NCI-H2029 treated with DMSO at 0.1 percent for 48 hours (cell line): Measurements from ENCODE around the gene PIWIL4.
"Not testable (repeated sequence)": the region's sequence is repeated elsewhere in the genome, so short reads cannot be mapped to it uniquely, and the experiment has no call there.

Experiments used
- DNase-seq: peaks from one replicate; lab custom pipeline; 2025; lab: John Stamatoyannopoulos, UW

Gene PIWIL4

DNA sequence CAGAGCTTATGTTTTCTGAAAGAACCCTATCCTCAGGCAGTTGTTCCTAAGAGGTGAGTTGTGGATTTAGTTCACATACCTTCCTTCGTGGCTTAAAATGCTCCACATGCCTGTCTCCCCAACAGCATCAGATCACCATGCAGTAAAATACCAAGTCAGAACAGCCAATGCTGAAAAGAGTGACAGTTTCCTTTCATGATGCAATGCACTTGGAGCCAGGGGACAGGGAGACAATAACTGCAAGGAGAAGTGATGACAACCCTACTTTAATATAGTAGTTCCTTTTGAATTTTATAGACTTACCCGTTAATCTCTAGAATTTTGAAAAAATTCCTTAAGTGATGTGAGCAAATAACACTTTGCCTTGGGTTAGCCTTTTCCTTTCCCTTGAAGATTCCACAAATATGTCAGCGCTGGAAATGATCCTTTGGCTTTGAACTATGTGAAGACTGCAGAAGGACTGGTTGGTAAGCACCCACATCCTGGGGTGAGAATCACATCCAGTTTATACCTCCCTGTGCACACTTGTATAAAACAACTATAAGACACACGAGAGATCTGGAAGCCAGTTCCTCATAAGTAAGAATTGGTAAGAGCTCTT, 71.2 kb downstream of the PIWIL4 start:
- no peak for DNase-seq

DNA sequence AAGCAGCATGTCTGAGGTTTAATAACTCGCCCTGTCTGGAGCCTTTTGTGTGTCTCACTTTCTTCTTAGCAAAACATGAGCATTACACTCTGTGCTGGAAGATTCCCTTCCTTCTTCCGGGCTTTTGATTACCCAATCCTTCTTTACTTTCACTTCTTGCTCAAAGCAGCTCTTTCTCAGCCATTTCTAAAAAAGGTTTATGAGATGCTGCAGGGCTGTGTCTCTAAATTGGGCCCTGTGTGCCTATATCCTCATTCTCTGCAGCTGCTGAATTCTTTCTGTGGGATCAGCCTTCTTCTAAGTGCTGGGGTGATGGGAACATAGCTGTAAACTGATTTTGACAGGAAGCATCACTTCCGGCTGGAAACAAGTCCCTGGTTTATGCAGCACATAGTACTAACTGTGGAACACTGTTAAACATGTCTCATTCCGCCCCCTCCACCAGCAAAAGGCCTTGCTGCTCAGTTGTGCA, 71.8 kb downstream of the PIWIL4 start:
- DNase-seq: no peak

DNA sequence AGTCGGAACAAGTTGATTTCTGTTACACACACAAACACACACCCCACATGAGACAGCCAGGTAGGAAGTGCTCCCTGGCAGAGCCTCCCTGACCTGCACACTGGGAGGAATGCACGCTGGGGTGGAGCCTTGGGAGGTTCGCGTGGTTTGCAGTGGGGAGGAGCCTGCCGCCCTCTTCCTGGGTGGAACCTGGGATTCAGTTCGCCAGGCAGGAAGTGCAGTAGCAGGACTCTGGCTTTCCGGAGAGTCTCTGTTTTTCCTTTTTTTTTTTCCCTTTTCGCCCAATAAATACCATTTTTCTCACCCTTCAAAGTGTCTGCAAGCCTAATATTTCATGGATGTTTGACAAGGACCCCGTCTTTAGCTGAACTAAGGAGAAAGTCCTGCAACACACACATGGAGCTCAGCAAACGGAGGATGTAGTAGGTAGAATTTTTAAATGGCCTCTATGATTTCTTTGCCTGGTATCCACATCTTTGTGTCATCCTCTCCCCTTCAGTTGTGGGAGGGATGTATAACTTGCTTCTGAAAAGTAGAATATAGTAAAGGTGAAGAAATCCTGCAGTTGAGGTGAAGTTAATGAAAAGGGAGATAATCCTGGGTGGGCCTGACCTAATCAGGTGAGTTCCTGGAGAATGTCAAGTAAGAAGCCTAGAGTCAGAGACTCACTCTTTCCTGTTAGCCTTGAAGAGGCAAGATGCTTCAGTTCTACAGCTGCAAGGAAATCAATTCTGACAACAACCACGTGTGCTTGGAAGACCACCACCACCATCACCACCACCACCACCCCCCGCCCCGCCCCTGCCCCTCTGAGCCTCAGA, 72.9 kb downstream of the PIWIL4 start:
- no peak for DNase-seq

DNA sequence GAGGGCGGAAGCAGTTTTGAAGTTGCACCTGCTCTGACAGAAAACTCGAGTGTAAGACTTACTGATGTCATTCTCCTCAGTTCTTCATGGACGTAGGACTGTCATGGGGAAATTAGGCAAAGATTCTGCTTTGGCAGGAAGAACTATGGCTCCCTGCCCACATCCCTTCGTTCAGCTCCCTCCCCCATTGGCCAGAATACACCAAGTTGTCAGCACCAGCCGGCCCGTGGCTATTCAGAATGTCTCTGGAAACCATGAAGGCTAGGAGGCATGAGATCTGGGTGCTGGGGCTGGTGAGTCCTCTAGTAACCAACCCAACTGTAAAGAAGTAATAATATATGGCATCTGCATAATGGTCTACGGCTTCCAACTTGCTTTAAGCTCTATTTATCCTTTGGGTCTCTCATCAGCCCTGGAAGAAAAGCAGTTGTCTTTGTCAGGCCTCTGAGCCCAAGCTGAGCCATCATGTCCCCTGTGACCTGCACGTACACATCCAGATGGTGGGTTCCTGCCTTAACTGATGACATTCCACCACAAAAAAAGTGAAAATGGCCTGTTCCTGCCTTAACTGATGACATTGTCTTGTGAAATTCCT, 74.1 kb downstream of the PIWIL4 start:
- no peak for DNase-seq

DNA sequence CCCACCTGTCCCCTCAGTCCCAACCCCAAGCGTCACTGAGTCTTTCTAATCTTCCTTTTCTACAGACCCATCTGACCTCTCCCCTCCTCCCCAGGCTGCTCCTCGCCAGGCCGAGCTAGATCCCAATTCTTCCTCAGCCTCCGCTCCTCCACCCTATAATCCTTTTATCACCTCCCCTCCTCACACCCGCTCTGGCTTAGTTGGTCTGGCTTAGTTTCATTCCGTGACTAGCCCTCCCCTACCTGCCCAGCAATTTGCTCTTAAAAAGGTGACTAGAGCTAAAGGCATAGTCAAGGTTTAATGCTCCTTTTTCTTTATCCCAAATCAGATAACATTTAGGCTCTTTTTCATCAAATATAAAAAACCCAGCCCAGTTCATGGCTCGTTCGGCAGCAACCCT, 76.0 kb downstream of the PIWIL4 start:
- not testable (repeated sequence) for DNase-seq

DNA sequence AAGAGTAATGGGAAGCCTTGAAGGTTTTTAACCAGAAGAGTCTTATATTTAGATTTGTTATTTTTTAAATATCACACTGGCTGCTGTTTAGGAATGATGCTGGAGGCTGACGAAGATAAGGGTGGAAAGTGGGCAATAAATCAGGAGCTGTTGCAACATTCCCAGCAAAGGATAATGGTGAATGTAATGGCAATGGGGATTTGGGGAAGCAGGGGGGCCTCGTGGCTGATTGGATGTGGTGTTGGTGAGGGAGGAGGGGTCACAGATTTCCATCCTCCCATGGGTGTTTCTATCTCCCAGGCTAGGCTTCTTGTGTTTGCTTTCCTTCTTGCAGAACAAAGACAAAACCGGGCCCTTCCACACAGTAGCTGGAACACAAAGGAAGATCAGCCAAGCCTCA, 80.8 kb downstream of the PIWIL4 start:
- no peak for DNase-seq

DNA sequence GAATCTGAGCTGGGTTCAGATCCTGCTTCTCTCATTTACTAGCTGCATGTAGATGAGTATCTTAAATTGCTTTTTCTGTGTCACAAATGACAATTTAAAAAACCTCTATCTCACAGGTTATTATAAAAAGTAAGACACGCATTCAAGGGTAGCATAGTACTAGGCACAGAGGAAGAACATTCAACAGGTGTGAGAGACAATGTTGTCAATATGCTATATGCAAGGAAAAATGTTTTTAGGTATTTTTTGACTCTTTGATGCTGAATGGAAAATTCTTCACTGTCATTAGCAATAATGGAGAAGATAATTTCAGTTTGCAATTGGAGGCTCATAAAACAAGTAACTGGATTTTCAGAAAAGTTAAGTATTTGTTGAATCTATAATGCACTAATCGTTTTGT, 81.6 kb downstream of the PIWIL4 start:
- DNase-seq: no peak

DNA sequence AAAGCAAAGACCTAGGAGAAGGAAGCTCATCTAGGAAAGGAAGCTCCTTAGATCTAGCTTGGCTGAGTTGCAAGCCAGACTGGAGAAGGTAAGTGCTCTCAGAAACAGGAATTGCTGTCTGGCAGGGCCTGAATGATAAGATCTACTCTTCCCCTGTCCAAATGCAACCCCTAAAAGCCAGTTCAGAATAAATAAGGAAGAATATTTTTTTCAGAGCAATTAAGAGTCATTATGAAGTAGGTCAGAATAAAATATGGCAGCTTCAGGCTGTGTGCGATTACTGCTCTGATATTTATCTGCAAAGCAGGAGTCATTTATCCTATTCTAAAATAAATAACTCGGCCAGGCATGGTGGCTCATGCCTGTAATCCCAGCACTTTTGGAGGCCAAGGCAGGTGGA, 82.1 kb downstream of the PIWIL4 start:
- no peak for DNase-seq

DNA sequence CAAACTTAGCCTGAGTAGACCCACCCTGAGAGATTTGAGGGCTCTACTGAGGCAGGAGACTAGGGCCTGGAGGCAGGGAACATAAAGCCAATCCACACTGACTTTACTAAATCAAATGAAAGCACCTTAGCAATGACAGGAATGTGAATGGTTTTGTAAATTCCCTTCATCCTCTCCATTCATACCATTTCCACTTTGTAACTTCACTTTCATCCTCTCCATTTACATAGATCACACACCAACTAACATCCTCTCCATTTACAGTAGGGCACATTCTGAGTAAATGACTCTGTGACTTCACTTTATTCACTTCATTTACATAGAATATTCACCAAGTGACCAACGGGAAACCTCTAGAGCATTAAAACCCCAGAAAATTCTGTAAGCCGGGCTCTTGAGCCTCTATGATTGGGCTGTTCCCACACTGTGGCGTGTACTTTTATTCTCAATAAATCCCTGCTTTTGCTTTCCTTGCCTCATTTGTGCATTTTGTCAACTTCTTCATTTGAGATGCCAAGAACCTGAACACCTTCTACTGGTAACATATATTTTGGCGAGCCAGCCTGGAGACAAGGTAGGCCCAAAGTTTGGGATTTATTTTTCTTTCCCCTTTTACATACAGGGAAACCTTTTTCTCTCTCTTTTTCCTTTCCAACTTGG, 82.9 kb downstream of the PIWIL4 start:
- DNase-seq: no peak

DNA sequence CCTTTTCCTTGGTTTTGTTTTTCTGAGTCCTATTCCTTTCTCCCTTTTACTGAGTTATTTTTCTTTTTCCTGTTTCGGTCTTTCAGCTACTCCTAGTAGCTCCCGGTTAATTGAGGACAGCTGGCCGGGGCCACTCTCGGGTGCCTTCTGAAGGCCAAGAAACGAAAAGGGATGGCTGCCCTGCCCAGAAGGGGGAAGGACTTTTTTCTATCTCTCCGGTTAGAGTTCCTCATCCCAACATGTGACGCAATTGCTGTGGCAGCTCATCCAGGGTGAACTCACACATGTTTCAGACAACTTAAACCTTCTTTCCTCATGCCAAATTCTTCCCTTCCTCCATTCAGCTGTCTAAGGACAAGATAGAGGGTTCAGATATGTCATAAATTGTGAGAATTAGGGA, 83.6 kb downstream of the PIWIL4 start:
- DNase-seq: no peak

DNA sequence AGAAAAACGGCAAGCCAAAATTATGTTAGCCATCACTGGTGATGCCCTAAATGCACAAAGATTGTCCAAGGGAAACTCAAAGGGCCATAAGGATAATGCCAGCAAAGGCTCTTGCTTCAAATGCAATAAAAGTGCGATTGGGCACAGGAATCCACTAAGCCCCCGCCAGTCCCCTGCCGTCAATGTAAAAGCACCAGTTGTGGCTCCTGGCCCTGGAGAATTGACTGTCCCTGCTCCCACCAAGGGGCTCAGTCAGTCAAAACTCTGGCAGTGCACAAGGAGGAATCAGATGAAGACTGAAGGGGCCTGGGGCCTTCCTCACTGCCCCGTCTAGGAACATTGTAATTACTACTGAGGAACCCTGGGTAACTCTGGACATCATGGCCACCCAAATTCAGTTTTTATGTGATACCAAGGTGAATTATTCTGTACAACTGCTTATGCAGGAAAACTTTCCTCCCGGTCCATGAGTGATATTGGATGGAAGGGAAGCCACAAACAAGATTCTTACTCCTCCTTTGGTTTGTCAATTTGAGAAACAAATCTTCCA, 85.6 kb downstream of the PIWIL4 start:
- no peak for DNase-seq

DNA sequence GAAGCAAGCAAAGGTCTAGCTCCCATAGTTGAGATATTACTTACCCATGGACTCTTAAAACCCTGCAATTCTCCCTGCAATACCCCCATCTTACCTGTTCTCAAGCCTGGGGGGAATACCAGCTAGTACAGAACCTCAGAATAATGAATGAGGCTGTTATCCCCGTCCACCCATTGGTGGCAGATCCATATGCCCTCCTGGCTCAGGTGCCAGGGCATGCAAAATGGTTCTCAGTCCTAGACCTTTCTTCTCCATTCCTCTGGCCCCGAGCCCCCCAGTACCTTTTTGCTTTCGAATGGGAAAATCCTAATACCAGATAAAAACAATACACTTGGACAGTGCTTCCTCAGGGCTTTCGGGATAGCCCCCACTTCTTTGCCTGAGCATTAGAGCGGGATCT, 86.4 kb downstream of the PIWIL4 start:
- DNase-seq: no peak

DNA sequence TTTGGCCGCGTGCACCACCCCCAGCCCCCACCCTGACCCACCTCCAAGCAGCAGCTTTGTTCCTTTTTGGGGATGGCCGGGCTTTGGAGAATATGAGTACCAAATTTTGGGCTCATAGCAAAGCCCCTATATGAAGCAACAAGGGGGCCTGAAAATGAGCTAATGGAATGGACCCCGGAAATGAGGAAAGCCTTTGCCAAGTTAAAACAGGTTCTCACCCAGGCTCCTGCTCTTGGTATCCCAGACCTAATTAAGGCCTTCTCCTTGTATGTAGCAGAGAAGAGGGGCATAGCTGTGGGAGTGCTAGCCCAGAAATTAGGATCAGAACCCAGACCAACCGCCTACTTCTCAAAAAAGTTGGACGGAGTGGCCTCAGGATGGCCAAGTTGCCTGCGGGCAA, 87.0 kb downstream of the PIWIL4 start:
- DNase-seq: no peak

DNA sequence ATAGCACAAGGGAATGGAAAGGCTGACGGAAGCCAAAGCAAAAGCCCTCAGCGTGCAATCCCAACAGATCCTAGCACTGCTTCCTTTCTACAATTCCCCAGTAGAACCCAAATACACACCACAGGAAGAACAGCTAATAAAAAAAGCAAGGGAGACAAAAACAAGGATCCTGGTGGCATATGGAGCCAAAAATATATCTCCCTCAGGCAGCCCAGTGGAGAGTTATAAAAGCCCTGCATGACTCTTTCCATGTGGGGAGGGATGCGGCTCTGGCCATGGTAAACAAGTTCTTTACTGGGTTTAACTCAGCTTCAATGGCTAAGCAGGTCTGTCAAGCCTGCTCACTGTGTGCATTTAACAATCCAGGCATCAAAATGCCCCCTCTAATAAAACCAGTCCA, 88.1 kb downstream of the PIWIL4 start:
- DNase-seq: no peak

DNA sequence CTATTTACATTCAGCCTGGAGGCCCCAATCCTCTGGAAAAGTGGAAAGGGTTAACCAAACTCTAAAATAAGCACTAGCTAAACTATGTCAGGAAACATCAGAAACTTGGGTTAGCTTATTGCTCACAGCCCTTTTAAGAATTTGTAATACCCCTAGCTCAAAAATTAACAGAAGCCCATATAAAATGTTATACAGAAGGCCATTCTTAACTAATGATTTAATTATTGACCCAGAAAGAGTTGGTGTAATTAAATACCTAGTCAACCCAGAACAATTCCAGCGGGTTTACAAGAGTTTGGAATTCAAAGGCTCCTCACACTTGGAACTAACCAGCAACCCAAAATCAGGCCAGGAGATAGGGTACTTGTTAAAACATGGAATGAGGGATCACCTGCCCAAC, 88.8 kb downstream of the PIWIL4 start:
- DNase-seq: no peak

DNA sequence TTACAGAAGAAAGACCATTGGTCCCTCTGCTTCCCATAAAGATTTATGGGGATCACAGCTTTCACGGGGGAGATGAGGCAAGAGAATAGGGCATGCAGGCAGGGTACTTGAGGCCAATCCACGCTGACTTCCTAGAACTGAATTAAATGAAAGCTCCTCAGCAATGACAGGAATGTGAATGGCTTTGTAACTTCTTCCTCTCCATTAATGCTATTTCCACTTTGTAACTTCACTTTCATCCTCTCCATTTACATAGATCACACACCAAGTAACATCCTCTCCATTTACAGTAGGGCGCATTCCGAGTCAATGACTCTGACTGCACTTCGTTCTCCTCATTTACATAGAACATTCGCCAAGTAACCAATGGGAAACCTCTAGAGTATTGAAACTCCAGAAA, 89.8 kb downstream of the PIWIL4 start:
- DNase-seq: no peak

DNA sequence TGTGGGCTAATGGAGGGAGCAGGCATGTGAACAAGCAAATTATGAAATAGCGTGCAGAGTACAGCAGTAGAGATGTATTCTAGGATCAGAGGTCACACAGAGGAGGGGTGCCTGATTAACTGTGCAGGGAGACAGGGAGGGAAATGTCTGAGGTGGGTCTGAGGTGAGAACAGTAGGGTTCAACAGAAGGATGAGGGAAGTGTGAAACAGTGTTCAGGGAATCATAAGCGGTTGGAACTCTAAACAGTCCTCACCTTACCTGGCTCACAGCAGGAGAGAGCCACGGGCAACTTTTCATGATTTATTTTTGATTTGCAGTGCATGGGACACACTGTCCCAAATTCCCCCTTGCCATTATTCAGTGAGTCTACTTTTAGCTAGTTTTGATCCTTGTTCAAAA, 90.5 kb downstream of the PIWIL4 start:
- DNase-seq: no peak

DNA sequence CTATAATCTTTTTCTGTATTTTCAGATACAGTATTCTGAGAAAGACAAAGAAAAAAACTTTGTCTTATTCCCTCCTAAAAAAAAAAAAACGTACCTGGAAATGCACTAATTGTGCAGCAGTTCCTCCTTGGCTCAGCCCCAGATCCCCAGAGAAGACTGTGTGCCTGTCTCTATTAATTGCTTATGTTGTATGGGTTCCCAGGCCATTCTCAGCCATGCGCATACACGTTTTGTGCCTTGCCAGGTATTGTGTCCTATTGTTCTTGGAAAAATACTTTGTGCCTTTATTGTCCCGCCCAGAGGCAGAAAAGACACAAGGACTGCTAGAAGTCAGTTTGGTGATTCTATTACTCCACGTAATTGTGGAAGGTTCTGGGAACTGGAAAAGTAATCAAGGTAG, 91.2 kb downstream of the PIWIL4 start:
- DNase-seq: no peak

DNA sequence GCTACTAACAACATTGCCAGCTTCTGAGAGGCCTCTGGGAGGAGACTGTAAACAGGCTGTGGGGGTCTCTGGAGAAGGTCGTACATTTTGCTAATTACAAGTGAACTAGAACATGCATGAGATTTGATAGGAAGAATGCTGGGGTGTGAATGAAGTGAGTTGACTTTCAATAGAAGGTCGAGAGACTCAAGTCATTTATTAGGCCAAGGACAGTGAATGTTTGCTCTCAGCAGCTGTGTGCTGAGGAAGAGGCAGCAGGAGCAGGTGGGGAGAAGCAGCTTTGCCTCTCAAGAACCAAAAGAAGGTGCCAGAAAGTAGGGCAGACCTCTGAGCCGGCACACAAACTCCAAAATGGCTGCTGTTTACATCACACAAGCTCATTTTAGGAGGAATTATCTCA, 91.7 kb downstream of the PIWIL4 start:
- no peak for DNase-seq

DNA sequence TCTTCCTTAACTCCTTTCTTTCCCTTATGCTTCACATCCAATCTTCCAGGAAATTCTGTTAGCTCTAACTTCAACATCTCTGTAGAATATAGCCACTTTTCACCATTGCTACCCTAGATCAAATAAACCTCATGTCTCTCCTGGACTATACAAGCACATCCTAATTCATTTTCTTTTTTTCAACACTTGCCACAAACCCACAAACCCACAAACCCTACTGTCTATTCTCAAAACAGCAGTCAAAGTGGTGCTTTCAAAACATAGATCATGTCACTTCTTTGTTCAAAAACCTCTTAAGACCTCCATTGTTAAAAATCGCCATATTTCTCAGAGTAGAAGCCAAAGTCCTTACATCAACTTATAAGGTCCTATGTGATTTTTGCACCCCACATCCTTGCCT, 94.3 kb downstream of the PIWIL4 start:
- no peak for DNase-seq

DNA sequence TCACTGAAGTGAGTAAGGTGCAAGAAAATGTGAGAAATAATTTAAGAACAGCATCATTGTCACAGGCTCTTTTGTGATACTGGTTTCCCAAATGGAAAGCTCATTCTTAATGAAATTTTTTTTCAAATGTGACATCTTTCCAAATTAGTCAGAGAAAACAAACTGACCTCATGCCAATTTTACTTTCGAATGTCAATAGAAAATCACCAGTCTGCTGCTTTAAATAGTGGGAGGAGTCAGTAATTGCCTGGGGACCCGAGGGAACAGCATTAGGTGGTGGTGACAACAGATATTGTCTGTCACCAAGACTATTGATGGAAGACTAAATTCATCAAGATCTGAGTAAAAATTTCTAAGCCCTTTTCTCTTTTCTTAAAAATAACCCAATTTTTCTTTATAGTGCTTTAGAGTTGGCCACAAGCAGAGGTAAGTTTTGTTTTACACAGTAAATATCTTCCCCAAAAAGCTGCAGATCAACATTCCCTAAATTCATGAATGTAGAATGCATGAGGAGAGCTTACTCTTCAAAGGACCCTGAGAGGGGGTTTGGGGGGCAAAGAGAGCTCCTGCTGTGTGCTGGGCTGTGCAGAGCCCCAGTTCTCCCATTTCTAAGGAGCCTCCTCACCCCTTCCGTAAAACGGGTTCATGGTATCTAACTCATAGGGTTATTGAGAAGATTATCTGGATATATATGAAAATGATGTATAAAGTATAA, 95.1 kb downstream of the PIWIL4 start:
- no peak for DNase-seq

DNA sequence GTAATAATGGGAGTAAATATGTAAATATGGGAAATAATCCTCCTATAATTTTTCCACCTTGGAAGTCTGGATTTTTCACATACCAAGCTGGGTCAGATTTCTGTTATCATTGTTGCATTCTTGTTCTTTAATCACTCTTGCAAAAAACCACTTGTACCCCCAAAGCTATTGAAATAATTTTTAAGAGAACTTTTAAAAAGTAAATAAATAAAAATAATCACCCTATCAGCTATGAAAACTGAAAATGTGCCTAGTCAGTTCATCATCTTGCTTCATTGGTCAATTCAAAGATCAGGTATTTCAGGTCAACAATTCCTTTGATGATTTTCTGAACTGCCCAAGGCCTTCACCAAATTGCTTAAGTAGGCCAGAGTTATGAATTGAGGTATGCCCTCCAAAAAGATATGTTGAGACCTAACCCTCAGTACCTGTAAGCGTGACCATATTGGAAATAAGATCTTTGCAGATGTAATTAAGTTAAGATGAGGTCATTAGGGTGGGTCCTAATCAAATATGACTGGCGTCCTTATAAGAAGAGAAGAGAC, 95.8 kb downstream of the PIWIL4 start:
- no peak for DNase-seq
